LNCAP (cell line): ENCODE measurements around the gene EXOC7.

ENCODE experiments used
- CTCF ChIP-seq: fragments of 450-650 bp; IDR thresholded peaks from 2 replicates; pipeline ENCODE4 v1.5.1; 2017; ENCODE audit warnings: mild to moderate bottlenecking

EXOC7 gene

DNA sequence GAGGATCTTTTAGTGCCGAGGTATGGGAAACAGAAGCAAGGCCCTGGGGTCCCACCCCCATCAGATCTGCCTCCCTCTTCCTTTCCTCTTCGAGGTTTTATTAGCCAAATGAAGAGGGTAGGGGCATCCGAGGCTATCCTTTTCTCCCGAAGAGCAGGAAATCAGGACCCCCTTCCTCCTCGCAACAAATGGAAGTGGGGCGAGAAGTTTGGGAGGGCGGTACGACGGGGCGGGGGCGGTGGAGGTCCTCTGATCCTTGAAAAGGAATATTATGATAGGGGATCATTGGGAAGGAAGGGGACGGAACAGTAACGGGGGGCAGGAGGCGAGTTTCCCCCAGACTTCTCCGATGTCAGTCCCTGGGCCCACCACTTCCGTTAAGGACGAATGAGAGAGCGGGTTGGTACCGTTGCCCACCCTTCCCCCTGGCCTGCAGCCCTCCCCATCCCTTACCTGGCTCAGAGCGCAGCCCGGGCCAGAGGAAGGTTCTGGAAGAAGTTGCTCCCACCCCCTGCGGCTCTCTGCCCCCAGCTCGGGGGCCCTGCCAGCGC lies 37.1 kb upstream of the EXOC7 start:
- no peak for TF ChIP-seq CTCF

DNA sequence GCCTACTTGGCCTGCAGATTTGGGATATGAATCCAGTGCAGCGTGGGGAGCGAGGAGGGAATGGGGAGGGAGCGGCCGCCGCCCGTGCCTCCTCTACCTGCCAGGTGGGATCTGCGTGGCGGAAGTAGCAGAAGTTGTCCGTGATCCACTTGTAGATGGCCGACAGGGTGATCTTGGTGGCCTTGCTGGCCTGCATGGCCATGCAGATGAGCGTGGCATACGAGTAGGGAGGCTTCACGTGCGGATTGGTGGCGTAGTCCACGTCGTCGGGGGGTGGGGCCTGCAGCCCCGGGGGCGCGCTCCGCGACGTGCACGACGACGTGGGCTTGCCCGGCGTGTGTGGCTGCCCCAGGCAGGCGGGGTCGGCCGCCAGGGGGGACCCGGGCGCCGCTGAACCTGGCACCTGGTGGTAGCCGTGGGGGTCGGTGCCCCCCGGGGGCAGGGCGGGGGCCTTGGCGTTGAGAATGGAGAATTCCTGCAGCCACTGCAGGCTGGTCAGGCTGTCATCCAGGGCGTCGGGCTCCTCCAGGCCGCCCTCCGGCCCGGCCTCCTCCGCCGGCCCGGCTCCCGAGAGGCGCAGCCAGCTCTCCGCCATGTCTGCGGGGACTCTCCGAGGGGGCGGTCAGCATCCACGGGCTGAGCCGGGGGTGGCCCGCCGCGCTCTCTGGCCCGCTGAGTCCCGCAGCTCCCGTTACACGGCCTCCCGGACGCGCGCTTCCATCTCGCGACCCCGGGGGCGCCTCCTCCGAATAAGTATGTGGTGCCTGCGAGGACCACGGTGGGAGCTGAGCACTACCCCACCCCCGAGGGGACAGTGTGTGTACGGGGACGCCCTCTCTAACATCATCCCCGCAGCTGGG lies 36.4 kb upstream of the EXOC7 start:
- TF ChIP-seq CTCF = no peak

DNA sequence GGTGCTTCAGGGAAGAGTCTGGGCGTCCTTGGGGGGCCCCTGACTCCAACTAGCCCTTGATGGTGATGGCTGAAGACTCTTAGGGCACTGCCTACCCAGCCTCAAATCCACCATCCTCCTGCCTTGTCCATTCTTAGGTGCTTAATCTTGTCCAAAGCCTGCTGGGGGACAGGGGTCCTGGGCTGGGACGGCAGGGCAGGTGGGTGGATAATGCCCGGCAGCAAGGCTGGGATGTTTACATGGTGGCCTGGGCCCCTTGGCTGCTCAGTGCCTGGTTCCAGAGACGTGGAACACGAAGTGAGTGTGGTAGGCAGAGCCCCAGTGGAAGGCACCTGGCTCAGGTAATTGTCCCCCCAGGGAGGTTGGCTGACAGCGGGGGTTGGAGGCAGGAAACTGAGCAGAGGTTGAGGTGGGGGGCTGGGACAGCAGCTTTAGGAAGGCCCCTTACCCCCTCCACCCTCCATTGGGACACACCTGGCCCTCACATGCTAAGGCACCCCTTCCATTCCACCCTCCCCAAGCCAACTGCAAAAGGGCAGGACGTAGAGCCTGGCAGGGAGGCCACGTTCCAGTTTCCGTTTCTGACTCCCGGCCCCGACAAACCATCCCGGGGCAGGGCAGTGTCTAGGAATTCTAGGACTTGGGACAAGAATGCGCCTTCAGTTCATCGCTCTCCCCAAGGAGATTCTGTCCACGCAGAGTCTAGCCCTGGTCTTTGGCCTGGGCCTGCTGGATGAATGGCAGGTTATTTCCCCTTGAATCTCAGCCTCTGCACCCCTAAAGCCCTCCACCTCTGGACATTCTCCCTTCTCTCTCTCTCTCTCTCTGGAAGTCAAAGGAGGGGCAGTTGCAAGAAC lies 35.5 kb upstream of the EXOC7 start:
- TF ChIP-seq CTCF = no peak

GRCh38 chr17:76138234-76138895 lies 34.8 kb upstream of the EXOC7 start:
- no peak for TF ChIP-seq CTCF

DNA sequence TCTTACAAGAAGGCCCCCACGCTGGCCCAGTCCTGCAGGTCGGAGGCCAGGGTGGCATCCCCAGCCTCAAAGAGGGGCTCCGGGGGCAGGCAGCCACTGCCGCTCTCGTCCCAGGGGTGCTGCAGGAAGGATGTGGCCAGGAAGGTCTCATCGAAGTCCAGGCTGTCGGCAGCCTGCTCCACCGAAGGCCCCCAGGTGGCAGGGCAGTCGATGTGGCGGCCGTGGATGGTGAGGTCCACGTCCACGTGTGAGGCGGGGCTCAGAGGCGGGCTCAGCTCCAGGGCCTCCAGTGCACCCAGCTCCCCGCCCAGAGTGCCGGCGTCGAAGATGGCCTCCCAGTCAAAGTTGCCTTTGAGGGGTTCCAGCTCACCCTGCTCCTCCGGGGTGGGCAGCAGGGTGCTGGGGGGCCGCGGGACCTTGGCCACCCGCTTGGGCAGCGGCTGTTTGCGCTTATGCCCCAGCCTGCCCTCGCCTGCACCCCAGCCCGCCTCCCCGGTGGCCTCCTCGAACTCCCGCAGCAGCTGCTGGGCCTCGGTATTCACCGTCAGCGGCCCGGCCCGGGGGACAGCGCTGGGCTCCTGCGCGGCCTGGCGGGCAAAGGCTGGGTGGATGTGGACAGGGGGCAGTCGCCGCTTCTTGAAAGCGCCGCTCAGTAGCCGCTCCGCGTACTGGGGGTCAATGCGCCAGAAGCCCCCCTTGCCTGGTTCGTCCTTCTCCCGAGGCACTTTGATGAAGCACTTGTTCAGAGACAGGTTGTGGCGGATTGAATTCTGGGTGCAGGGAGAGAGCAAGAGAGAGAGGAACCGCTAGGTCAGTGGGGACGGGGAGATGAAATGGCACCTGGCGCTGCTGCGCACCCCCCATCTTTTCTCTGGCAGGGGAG lies 34.0 kb upstream of the EXOC7 start:
- no peak for TF ChIP-seq CTCF

DNA sequence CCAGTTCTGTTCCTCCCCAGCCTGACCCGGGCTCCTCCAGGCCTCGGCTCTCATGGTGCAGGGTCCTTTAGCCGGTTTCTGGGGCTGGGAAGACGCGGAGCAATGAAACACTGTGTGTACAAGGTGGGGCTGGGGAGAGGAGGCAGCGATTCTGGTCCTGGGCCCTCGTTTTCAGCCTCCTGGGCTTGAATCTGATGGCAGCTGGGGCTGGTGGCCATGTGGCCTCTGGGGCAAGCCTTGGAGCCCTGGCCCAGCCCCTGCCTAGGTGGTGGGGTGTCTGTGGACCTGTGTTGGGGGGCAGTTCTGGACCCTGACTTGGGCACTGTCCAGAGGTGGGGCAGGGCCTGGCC lies 33.4 kb upstream of the EXOC7 start:
- TF ChIP-seq CTCF = no peak
